OCI-LY7 (cell line): ENCODE measurements around the gene CISD3.

Experiments
- EZH2phosphoT487 ChIP-seq: fragments of 200-600 bp; sonication (generic); IDR thresholded peaks from 2 replicates; pipeline ENCODE4 v1.6.1; 2018; ENCODE audit warnings: low read depth, borderline replicate concordance, mild to moderate bottlenecking, mixed run types, antibody characterized with exemption, low read length, moderate library complexity, mixed read lengths
- TF ChIP-seq, protein P1 (sequence below): fragments of 200-600 bp; sonication (generic); conservative IDR thresholded peaks from 2 replicates; pipeline ENCODE4 v1.5.1; 2014; ENCODE audit warnings: mild to moderate bottlenecking, antibody characterized with exemption, low read length, moderate library complexity, mixed read lengths

GRCh38 chr17:38716368-38717005 is 13.7 kb upstream of the CISD3 start:
- TF ChIP-seq, protein P1, sequence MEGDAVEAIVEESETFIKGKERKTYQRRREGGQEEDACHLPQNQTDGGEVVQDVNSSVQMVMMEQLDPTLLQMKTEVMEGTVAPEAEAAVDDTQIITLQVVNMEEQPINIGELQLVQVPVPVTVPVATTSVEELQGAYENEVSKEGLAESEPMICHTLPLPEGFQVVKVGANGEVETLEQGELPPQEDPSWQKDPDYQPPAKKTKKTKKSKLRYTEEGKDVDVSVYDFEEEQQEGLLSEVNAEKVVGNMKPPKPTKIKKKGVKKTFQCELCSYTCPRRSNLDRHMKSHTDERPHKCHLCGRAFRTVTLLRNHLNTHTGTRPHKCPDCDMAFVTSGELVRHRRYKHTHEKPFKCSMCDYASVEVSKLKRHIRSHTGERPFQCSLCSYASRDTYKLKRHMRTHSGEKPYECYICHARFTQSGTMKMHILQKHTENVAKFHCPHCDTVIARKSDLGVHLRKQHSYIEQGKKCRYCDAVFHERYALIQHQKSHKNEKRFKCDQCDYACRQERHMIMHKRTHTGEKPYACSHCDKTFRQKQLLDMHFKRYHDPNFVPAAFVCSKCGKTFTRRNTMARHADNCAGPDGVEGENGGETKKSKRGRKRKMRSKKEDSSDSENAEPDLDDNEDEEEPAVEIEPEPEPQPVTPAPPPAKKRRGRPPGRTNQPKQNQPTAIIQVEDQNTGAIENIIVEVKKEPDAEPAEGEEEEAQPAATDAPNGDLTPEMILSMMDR, result no peak
- TF ChIP-seq EZH2phosphoT487, result no peak
